Measurements from ENCODE around the gene MAP2K3.
"Not testable (repeated sequence)": the region's sequence is repeated elsewhere in the genome, so short reads cannot be mapped to it uniquely, and the experiment has no call there.

GRCh38 chr17:21327921-21328320, 43.4 kb downstream of the MAP2K3 start:
- TF ChIP-seq POLR2A (IDR thresholded peaks at IDR 0.05); CTCF (IDR thresholded peaks at IDR 0.05); EP300 (IDR thresholded peaks at IDR 0.05; ENCODE audit: low read depth): not testable (repeated sequence)

Measured in transverse colon (tissue), 3 donors.